ENCODE measurements around the gene ZNF76.

The ZNF76 gene

DNA sequence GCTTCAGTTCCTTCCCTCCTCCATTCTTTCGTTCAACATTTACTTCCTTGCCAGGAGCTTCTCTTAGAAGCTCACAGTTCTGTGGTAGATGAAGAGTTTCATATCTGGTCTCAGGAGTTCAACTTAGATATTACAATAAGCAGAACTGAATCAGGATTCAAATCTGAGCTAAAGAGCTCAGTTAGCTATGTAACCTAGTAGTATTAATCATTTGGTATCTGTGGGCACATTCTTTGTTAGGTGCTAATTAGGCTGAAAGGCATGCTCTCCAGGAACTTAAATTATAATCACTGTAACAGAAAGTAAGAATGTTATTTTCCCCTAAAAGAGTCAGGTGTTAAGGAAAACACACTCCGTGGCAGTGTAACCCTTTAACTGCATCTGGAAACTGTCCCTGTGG, 8.4 kb downstream of the ZNF76 start:
- no peak for DNase-seq (ENCODE audit: low spot score)

DNA sequence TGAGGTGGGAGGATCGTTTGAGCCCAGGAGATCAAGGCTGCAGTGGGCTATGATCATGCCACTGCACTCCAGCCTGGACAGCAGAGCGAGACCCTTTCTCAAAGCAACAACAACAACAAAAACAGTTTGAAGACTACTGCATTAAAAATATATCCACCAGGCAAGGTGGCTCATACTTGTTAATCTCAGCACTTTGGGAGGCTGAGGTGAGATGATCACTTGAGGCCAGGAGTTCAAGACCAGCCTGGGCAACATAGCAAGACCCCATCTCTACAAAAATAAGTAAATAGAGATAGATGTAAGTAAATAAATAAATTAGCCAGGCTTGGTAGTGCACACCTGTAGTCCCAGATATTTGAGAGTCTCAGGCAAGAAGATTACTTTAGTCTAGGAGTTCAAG, 12.5 kb downstream of the ZNF76 start:
- DNase-seq (ENCODE audit: low spot score): no peak

DNA sequence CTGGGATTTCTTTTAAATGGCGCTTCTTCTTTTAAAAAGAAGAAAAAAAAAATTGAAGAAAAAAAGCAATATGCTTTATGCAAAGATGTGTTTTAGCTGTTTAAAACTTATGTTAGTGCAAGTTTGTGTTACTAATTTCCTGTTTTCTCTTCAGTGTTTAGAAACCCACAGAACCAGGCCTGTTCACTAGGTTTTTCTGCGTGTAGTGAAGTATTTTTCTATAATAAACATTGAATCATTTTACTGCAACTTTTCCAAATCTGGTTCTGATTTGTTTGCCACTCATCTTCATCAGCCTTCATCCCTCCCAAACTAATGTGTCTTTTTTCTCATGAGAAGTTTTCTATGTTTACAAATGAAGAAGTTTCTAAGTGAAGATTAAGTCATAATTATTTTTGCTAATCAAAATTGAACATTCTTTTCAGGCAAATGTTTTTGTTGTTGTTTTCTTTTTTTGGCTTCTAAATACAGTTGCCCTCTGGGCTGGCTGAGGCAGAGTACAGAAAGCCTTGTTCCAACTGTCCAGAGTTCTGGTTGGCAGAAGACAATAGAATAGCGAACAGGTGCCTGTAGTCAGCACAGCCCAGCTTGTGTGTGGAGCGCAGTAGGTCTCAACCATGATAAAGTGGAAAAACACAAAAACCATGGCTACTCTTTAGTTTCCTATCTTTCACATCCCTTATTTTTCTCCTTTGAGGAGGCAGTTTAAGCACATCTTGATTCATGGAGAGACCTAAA, 14.5 kb downstream of the ZNF76 start:
- no peak for DNase-seq (ENCODE audit: low spot score)

DNA sequence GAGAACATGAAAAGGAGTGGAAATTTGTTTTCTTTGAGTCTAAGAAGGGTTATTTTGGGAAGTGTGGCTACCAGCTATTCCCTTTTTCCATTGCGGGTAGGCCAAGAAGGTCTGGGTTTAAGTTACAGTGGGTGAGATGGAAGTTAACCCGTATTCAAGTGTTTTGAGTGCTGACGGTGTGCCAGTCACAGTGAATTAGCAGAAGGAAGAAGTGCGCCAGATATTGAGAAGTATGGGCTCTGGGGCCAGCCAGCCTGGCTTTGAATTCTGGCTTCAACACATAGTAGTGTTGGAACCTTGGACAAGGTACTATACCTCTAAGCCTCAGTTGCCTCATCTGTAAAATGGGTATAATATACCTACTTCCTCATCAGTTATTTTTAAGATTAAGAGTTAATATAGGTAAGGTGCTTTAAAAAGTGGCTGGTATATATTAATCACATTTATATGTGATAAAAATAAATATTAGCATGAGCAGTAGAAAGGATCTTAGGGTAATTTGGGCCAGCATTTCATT, 16.3 kb downstream of the ZNF76 start:
- no peak for DNase-seq (ENCODE audit: low spot score)

DNA sequence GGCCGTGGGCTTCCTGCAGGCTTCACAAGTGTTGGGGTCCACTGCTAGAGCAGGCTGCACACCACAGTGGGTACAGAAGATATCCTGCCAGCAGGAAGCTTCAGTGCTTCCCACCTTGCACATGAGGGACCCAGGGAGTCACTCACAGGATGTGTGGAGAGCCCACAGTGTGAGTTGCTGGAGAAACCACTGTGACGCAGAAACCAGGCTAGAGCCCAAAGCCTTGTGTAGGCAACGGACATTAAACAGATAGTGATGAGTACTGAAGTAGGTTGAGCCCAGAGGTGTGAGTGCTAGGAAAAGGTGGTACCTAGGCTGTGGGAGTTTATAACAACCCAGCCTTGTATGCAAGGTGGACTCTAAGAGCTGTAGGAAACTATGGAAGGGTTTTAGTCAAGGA, 19.2 kb downstream of the ZNF76 start:
- no peak for DNase-seq (ENCODE audit: low spot score)

DNA sequence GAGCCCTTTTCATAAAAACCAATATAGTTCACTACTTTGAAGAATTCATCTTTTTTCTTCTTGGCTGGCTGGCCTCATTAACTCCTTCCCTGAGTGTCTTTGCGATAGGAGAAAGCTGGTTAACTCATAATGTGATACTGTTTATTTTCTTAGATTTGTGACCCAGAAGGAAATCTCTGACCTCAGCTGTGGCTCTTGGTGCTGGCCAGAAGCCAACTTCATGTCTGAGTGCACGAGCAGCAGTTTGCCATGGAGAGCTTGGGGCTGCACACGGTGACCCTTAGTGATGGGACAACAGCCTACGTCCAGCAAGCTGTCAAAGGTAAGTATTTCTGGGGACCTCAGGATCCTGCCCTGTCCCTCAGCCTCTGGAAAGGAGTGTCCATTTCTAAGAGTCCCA, 21.4 kb downstream of the ZNF76 start:
- DNase-seq (ENCODE audit: low spot score): no peak

DNA sequence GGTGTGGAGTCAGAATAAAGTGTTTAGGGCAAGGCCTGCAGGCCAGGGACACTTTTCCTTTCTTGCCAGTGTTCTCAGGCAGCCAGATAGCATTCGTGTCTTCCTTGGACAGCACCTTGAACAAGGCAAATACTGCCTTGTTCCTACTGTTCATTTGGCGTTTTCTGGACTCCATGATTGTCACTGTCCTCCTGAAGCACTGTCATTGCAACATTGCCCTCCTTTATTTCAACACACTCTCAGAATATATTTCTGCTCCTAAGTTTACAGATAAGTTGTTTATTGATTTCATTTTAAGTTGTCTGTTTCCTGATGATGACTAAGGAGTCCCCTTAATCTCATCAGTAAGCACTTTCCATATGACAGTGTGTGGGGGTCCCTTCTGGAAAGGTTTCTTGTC, 22.9 kb downstream of the ZNF76 start:
- no peak for DNase-seq (ENCODE audit: low spot score)

DNA sequence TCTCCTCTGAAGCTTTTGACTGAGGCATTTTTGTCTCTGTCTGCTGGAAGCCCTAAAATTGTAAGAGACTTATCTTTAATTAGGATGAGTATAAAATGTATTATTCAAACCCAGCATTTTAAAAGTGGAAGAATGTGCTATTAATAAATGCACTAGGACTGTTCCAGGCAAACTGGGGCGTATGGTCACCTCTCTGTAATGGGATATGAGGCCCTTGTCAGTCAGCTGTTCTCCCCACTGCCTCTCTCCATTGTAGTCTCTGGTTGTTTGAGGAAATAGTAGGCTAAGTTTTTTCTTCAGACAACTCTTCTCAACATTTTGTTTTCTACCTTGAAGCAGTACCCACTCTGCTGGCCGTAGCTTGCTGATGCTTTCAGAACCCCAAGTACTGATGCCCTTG, 23.8 kb downstream of the ZNF76 start:
- no peak for DNase-seq (ENCODE audit: low spot score)

DNA sequence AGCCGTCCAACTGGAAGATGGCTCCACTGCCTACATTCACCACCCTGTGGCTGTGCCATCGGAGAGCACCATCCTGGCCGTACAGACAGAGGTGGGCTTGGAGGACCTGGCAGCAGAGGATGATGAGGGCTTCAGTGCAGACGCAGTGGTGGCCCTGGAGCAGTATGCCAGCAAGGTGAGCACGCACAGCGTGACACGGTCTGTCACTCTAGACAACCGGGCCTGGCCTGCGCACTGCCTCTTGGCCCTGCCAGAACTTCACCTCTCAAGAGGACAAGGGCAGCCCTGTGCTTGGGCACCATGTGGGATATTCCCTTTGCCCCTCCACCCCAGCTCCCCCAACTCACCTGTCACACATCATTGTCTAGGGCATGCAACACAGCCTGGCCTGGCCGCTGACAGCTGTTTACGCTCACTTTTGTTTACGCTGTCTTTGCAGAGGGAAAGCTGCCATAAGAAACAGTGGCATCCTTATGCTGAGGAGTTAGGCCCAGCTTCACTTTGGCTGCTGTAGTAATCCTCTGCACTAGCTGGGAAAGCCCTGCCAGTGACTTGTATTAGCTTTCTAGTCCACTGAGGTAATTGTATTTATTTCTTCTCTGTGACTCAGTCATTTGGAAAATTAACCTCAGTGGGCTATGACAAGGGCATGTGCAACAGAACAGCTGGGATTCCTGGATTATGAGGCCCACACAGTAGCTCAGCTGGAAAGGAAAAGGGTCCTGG, 28.3 kb downstream of the ZNF76 start:
- no peak for DNase-seq (ENCODE audit: low spot score)

DNA sequence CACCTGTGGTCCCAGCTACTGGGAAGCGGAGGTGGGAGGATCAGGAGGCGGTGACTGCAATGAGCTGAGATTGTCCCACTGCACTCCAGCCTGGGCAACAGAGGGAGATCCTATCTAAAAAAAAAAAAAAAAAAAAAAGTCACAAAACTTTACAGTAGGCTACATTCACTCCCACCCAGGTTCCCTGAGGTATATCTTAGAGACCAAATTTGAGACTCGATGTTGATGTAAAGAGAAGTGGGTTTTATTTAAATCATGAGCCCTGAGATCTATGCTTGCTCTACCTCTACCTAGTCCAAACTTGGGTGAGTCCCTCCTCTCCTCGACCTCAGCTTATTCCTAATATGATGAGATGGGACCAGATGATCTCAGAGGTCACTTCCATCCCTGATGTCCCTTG, 29.3 kb downstream of the ZNF76 start:
- no peak for DNase-seq (ENCODE audit: low spot score)

DNA sequence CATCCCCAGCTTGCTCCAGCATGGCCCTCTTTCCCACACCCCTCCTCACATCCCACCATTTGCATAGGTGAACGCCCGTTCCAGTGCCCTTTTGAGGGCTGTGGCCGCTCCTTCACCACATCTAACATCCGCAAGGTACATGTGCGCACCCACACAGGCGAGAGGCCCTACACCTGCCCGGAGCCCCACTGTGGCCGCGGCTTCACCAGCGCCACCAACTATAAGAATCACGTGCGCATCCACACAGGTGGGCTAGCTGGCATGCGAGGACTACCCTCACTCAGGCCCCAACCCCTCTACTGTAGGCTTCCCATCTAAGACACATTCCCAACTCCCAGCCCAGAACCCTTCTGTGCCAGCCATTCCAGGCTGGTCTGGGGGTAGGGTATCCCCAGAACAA, 32.0 kb downstream of the ZNF76 start:
- no peak for DNase-seq (ENCODE audit: low spot score)

DNA sequence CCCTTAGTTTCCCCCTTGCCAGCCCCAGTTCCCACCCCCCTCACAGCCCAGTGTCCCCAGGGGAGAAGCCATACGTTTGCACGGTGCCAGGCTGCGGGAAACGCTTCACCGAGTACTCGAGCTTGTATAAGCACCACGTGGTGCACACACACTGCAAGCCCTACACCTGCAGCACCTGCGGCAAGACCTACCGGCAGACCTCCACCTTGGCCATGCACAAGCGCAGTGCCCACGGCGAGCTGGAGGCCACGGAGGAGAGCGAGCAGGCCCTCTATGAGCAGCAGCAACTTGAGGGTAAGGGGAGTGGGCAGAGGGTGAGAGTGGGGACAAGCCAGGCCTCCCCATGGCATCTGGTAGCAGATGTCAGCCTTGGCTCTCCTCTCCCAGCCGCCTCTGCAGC, 33.0 kb downstream of the ZNF76 start:
- DNase-seq (ENCODE audit: low spot score): no peak

DNA sequence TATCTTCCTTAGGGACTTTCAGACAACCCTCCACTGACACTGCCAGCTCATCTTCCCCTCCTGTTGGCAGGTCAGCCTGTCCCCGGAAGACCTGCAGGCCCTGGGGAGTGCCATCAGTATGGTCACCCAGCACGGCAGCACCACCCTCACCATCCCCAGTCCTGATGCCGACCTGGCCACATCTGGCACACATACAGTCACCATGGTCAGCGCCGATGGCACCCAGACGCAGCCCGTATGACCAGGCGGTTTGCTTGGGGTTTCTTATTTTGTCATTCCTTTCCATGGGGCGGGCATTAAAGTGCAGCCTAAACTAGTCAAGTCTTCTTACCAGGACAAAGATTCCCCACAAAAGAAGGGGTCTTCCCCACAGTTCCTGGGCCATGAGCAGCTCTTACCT, 34.1 kb downstream of the ZNF76 start:
- DNase-seq (ENCODE audit: low spot score): no peak

DNA sequence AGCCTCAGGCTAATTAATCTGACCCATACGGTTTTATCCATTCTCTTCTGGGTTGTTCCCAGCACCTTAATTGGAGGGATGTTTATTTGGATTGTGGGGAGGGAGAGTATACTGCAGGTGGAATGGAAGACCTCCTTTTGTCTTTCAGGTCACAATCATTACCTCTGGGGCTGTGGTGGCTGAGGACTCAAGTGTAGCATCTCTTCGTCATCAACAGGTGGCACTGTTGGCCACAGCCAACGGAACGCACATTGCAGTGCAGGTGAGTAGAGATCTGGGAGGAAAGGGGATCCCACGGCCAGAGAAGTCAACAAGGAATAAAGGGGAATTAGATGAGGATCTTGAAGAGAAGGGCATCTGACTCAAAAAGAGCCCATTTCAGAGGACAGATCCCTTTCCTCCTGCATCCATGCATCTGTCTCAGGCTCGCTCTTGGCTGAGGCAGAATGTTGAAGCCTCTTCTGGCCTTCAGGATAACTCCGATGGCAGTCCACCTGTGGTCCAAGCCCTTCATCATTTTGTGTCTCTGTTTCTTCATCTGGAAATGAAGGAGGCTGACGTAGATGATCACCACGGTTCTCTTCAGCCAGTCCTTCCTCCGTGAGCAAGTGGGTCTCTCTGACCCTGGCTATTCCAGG, 34.9 kb downstream of the ZNF76 start:
- peak; percentile 63 for DNase-seq (ENCODE audit: low spot score)

DNA sequence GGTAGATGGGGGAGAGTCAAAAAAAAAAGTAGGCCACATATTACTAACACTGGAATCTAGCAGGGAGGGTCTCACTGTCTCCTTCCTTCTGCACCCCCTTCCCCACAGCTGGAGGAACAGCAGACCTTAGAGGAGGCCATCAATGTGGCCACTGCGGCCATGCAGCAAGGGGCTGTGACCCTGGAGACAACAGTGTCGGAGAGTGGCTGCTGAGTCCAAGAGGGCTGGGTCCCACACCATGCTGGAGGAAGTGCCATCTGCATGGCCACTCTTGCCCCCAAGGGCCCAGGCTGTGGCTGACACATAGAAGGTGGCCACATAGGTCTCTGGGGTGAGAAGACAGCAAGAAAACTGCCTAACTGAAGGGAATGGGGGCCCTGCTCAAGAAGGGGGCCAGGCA, 35.5 kb downstream of the ZNF76 start:
- no peak for DNase-seq (ENCODE audit: low spot score)

DNA sequence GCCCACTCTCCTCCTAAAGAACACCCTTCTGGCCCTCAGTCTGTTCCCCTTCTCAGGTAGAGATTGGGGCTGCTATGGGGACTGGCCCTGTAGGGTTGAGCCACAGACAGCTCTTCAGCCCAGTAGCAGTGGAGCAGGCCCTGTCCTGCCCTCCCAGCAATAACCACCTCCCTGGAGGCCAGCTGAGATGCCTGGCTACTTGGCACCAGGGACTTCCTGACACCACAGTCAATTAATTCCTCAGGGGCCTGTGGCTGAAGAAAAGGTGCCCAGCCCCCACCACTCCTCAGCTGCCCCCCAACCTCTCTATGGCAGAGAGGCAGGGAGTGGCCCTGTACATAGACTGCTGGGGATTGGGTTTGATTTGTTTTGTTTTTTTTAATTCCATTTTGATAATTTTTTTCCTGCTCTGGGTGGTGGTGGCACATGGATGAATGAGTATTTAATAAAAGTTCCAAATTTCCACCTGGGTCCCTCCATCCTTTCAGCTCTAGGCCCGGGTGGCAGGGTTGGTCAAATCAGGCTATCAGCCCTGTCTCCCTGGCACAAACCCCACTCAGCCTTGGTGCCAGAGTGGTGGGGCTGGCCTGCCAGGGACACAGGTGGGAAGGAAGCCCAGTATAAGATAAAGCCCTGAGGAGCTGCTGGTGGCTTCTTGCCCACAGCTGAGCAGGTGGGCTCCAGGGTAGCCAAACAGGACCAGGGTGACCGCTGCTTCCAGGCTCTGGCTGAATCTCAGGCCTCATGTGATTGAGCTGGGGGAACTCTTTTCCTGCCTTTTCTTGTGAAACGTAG, 36.2 kb downstream of the ZNF76 start:
- no peak for DNase-seq (ENCODE audit: low spot score)

DNA sequence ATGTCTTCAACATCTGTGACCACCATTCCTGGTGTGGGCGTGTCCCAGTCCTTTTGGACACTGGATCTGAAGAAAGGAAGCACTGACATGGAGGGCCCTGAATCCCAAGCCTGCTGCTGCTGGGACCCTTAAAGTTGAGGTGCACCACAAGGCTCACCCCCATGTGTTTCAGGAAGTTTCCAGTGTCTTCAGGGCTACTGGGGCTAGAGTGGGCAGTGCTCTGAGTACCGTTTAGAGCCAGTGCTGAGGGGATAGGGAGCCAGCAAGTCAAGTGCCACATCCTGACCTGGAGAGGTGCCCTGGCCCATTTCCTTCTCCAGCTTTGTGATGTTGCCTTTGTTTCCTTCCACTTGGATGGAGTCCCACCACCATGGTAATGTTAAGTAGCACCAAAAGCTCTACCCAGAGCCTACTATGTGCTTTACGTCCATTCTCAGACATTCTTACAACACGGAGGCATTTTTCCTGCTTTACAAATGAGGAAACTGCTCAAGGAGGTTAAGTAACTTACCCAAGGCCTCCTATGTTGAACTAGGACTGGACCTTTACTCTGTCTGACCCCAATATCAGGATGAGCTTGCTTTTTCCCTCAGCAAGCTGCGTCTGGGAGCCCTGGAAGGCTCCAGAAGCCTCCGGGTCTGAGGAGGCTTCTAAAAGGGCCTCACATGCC, 37.5 kb downstream of the ZNF76 start:
- no peak for DNase-seq (ENCODE audit: low spot score)

DNA sequence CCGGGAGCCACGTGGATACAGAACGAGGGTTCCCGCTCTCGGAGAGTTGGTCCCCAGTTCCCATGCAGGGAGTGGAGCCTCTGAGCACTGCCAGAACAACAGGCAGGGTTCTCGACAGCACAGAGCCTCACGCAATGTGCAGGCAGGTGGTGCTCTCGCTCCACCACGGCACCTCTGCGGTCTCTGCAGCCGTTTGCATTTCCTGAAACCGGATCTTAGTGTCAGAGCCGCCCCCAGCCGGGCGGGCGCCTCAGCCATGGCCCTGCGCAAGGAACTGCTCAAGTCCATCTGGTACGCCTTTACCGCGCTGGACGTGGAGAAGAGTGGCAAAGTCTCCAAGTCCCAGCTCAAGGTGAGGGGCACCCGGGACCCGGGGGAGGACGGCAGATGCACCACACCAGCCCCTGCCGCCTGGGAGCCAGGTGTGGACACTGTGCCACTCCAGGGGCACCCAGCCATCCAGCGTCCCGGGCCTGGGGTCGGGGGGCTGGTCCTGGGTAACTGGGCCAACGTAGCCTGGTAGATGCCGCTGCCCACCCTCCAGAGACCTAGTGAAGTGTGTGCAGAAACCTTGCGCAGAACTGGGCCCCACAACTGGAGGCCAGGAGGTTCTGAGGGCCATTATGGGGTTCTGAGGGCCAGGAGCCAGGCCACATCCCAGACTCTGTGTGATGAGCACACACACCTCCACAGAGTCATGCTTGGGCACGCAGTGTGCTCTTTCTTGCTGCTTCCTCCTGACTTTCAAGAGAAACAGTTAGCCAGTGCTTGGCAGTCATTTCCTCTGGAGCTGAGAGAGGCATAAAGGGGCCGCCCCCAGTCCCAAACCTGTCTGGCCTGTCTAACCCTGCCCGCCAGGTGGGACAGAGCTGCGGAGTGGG, 38.3 kb downstream of the ZNF76 start, which contains the start of gene DEF6:
Gene DEF6, plus strand, starts transcription at position 218 of the 881 bp plus-strand sequence. Its CDS starts 39 bp downstream, at position 257.
- peak; percentile 91 for DNase-seq (ENCODE audit: low spot score)

DNA sequence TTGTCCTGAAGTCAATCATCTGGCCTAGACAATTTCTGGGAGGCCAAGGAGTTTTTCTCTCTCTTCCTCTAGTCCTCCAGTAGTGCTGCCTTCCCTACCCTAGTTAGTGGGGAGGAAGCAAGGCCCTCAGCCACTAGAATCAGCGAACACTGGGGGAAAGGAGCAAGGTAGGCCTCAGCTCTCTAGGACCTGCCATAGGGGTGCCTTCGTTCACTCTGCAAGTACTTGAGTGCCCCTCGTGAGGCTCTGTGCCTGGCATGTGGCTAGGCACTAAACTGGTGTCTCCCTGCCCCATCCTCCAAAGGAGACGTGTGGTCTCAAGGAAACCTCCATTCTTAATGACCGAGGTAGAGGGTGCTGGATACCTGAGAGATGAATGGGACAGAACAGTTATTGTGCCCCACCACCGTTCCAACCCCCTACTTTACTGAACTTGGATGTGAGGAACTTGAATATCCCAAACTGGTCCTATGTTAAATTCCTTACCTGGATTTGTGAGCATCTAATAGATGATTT, 39.1 kb downstream of the ZNF76 start:
- peak; percentile 30 for DNase-seq (ENCODE audit: low spot score)

DNA sequence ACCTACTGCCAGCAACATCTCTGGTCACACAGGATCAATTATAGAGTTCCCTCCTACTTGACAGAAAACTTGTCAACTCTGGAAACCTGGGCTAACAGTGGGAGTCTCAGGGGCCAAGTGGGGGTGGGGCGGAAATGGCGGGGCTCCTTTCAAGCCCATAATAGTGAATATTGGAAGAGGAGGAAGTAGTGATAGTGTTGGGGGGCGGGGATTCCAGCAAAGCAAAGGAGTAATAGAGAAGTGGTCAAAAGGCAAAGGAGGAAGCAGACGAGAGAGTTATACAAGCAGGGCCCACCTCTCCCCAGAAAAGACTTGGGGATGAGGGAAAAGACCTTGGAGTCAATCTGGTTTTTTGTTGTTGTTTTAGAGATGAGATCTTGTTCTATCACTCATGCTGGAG, 40.1 kb downstream of the ZNF76 start:
- peak; percentile 32 for DNase-seq (ENCODE audit: low spot score)

Measured in CD4-positive, alpha-beta T cell treated with Interleukin-2 at 100 ng/mL for 4 hours (primary cell).